Neuronal stem cell (in vitro differentiated cells): ENCODE results near the gene CCDC28A.

ENCODE experiments used
- DNase-seq: peaks from one replicate; pipeline ENCODE4 v3.0.0-alpha.2; 2013; ENCODE audit warnings: low spot score
- H2AFZ ChIP-seq: one replicate; pipeline ENCODE4 v1.6.1; 2013; ENCODE audit warnings: mild to moderate bottlenecking, low read length, inconsistent platforms
- H2AK5ac ChIP-seq: 2 replicates; pipeline ENCODE4 v1.6.1; 2013; ENCODE audit warnings: low read depth, mild to moderate bottlenecking, inconsistent platforms, low read length, moderate library complexity, mixed read lengths
- H2BK120ac ChIP-seq: 2 replicates; pipeline ENCODE4 v1.6.1; 2013; ENCODE audit warnings: low read depth, mild to moderate bottlenecking, inconsistent platforms, low read length, moderate library complexity, mixed read lengths
- H2BK12ac ChIP-seq: one replicate; pipeline ENCODE4 v1.6.1; 2013; ENCODE audit warnings: low read length, inconsistent platforms
- H2BK15ac ChIP-seq: 2 replicates; pipeline ENCODE4 v1.6.1; 2013; ENCODE audit warnings: mild to moderate bottlenecking, low read length, inconsistent platforms, mixed read lengths
- H2BK5ac ChIP-seq: one replicate; pipeline ENCODE4 v1.6.1; 2013; ENCODE audit warnings: inconsistent platforms, mild to moderate bottlenecking, low read length, moderate library complexity
- H3K14ac ChIP-seq: one replicate; pipeline ENCODE4 v1.6.1; 2013; ENCODE audit warnings: low read length, inconsistent platforms
- H3K18ac ChIP-seq: 2 replicates; pipeline ENCODE4 v1.6.1; 2013; ENCODE audit warnings: low read length, inconsistent platforms
- H3K23ac ChIP-seq: 2 replicates; pipeline ENCODE4 v1.6.1; 2013; ENCODE audit warnings: low read depth, mild to moderate bottlenecking, mixed read lengths, low read length, inconsistent platforms; ENCODE audit not compliant: poor library complexity
- H3K27ac ChIP-seq: replicated peaks from 3 replicates; pipeline ENCODE4 v1.5.1; 2013; ENCODE audit warnings: low read length, inconsistent platforms
- H3K27me3 ChIP-seq, 3 experiments: 2 replicates each; pipeline ENCODE4 v1.6.1; 2013; ENCODE audit warnings: low read length in 3 of 3, mild to moderate bottlenecking in 2 of 3, inconsistent platforms in 1 of 3, low read depth in 1 of 3, mixed read lengths in 1 of 3, moderate library complexity in 1 of 3; ENCODE audit not compliant: control insufficient read depth in 3 of 3, insufficient read depth in 3 of 3
- H3K36me3 ChIP-seq, 2 donors: replicated peaks in 1 of 2; 2 replicates each; pipeline ENCODE4 v1.6.1; 2013; ENCODE audit warnings: low read length in 2 of 2; ENCODE audit not compliant: control insufficient read depth in 2 of 2, insufficient read depth in 2 of 2
- H3K4ac ChIP-seq: 2 replicates; pipeline ENCODE4 v1.6.1; 2013; ENCODE audit warnings: inconsistent platforms, mild to moderate bottlenecking, low read length, moderate library complexity
- H3K4me1 ChIP-seq, 2 donors: 1 replicate in 1 of 2; 2 replicates in 1 of 2; pipeline ENCODE4 v1.6.1; 2013; ENCODE audit warnings: low read length in 2 of 2, low read depth in 1 of 2; ENCODE audit not compliant: control insufficient read depth in 2 of 2, insufficient read depth in 1 of 2
- H3K4me2 ChIP-seq: one replicate; pipeline ENCODE4 v1.6.1; 2013; ENCODE audit warnings: mild to moderate bottlenecking, low read length, inconsistent platforms; ENCODE audit not compliant: insufficient read depth, poor library complexity, severe bottlenecking
- H3K4me3 ChIP-seq, 2 donors: 2 replicates each; pipeline ENCODE4 v1.5.1; 2013; ENCODE audit warnings: low read length in 2 of 2, mild to moderate bottlenecking in 2 of 2, inconsistent platforms in 1 of 2, moderate library complexity in 1 of 2
- H3K79me1 ChIP-seq: one replicate; pipeline ENCODE4 v1.6.1; 2013; ENCODE audit warnings: low read depth, mild to moderate bottlenecking, inconsistent platforms, low read length, moderate library complexity
- H3K9ac ChIP-seq: one replicate; pipeline ENCODE4 v1.6.1; 2013; ENCODE audit warnings: mild to moderate bottlenecking, low read depth, low read length, inconsistent platforms; ENCODE audit not compliant: poor library complexity
- H3K9me3 ChIP-seq, 2 donors: replicated peaks in 1 of 2; 2 replicates each; pipeline versions ENCODE3 to v1.6.1; 2013; ENCODE audit warnings: low read length in 2 of 2, mild to moderate bottlenecking in 2 of 2, inconsistent platforms in 1 of 2, low read depth in 1 of 2, mixed read lengths in 1 of 2, moderate library complexity in 1 of 2; ENCODE audit not compliant: control insufficient read depth in 2 of 2, insufficient read depth in 1 of 2
- H4K8ac ChIP-seq: one replicate; pipeline ENCODE4 v1.6.1; 2013; ENCODE audit warnings: low read depth, mild to moderate bottlenecking, inconsistent platforms, low read length, moderate library complexity
- H4K91ac ChIP-seq: one replicate; pipeline ENCODE4 v1.6.1; 2013; ENCODE audit warnings: low read length, low read depth, mild to moderate bottlenecking, inconsistent platforms; ENCODE audit not compliant: poor library complexity
- WGBS, 2 donors: extraction: QIAGEN DNeasy Blood & Tissue Kit; methylation state at CpG; one replicate each; pipeline ENCODE4 v1.1.7; 2013; ENCODE audit warnings: missing lambda C conversion rate in 2 of 2, mixed read lengths in 1 of 2; ENCODE audit not compliant: insufficient read length in 2 of 2, insufficient replicate concordance in 1 of 2; ENCODE audit errors: extremely low coverage in 2 of 2; 5-methylcytosine and 5-hydroxymethylcytosine counted together

Gene CCDC28A

DNA sequence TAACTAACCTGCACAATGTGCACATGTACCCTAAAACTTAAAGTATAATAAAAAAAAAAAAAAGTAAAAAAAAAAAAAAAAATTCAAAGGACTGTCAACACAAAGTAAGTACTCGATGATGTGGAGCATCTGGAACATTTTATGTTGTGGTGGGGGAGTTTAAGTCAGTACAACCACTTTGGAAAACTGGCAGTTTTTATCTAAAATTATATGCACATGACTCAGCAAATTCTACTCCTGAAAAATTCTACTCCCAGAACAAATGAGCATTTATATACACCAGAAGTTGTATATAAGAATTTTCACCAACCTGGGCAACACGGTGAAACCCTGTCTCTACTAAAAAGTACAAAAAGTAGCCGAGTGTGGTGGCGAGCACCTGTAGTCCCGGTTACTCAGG is 36.9 kb upstream of the CCDC28A start:
- Histone ChIP-seq H3K18ac (no peak overlapping the region), H2BK120ac (no peak overlapping the region), H3K4ac (no peak overlapping the region), H3K27ac (no peak overlapping the region), H4K8ac (no peak overlapping the region), H3K23ac (no peak overlapping the region), H3K4me2 (no peak overlapping the region), H3K36me3 (no peaks in the 10 kb centered on the region), H3K9me3 (no peaks in the 10 kb centered on the region), H2BK5ac (no peak overlapping the region), H3K4me1 (no peaks in the 10 kb centered on the region), H2BK12ac (no peak overlapping the region), H3K4me3 (no peak overlapping the region), H2AK5ac (no peak overlapping the region), H3K27me3 (no peaks in the 10 kb centered on the region), H3K79me1 (no peaks in the 10 kb centered on the region), H4K91ac (no peak overlapping the region), H2BK15ac (no peak overlapping the region), H3K14ac (no peak overlapping the region), H3K9ac (no peak overlapping the region), H2AFZ (no peak overlapping the region)
- no CpG with 5 or more reads among the region's 5 CpGs for WGBS, 2 donors
- no peak for DNase-seq

DNA sequence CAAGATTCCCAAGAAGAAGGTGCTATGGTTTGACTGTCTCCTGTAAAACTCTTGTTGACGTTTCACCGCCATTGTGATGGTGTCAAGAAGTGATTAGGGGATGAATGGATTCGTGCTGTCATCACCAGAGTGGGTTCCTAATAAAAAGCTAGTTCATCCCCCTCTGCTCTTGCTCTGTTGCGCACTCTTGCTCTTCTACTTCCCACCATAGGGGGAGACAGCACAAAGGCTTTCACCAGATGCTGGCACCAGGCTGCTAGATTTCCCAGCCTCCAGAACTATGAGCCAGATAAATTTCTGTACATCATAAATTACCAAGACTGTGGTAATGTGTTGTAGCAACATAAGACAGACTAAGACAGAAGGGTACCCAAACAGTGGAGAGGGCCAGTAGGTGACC is 21.6 kb upstream of the CCDC28A start:
- H3K36me3 ChIP-seq, result no peaks in the 10 kb centered on the region
- no peaks in the 10 kb centered on the region for H3K4me1 ChIP-seq
- no peak overlapping the region for H3K4me2 ChIP-seq
- H3K14ac ChIP-seq, result no peak overlapping the region
- H3K79me1 ChIP-seq, result no peaks in the 10 kb centered on the region
- H2BK120ac ChIP-seq, result no peak overlapping the region
- no CpG with 5 or more reads among the region's 4 CpGs for WGBS, 2 donors
- no peak overlapping the region for H2BK12ac ChIP-seq
- H2AFZ ChIP-seq, result peak overlapping the region; percentile 28
- H3K9ac ChIP-seq, result no peak overlapping the region
- H3K4ac ChIP-seq, result no peak overlapping the region
- no peak overlapping the region for H4K91ac ChIP-seq
- no peak overlapping the region for H3K4me3 ChIP-seq
- no peak overlapping the region for H2AK5ac ChIP-seq
- no peaks in the 10 kb centered on the region for H3K9me3 ChIP-seq
- H3K27me3 ChIP-seq, result no peaks in the 10 kb centered on the region
- no peak overlapping the region for H3K27ac ChIP-seq
- no peak overlapping the region for H4K8ac ChIP-seq
- H3K23ac ChIP-seq, result no peak overlapping the region
- no peak for DNase-seq
- H3K18ac ChIP-seq, result no peak overlapping the region
- H2BK5ac ChIP-seq, result no peak overlapping the region
- no peak overlapping the region for H2BK15ac ChIP-seq

DNA sequence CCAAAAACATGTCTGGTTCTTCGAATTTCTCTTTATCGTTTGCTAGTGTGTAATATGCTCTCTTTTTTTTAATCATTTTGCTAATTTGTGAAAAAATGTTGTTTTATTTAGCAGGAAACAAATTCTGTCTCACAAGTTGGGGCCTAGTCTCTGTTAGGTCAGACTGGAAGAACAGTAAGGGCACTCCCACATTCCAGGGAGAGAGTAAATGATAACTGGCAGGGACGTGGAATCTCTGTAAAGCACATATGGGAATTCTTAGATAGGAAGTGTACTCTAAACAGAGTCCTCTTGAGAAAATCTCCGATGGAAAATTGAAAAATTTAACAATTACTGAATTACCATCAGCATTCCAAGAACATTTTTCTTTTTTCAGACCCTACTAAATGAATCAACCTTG is 16.4 kb upstream of the CCDC28A start:
- Histone ChIP-seq H3K27ac (no peak overlapping the region), H3K4me3 (no peak overlapping the region), H2AFZ (no peak overlapping the region), H4K8ac (no peak overlapping the region), H3K4me2 (no peak overlapping the region), H2AK5ac (no peak overlapping the region), H3K36me3 (no peaks in the 10 kb centered on the region), H3K23ac (no peak overlapping the region), H3K9me3 (no peaks in the 10 kb centered on the region), H3K4me1 (no peaks in the 10 kb centered on the region), H3K9ac (no peak overlapping the region), H3K18ac (no peak overlapping the region), H3K14ac (no peak overlapping the region), H4K91ac (no peak overlapping the region), H2BK120ac (no peak overlapping the region), H3K4ac (no peak overlapping the region), H3K79me1 (no peaks in the 10 kb centered on the region), H2BK5ac (no peak overlapping the region), H2BK15ac (no peak overlapping the region), H3K27me3 (no peaks in the 10 kb centered on the region), H2BK12ac (no peak overlapping the region)
- DNase-seq, result no peak
- WGBS, 2 donors, result no CpG with 5 or more reads among the region's 4 CpGs

DNA sequence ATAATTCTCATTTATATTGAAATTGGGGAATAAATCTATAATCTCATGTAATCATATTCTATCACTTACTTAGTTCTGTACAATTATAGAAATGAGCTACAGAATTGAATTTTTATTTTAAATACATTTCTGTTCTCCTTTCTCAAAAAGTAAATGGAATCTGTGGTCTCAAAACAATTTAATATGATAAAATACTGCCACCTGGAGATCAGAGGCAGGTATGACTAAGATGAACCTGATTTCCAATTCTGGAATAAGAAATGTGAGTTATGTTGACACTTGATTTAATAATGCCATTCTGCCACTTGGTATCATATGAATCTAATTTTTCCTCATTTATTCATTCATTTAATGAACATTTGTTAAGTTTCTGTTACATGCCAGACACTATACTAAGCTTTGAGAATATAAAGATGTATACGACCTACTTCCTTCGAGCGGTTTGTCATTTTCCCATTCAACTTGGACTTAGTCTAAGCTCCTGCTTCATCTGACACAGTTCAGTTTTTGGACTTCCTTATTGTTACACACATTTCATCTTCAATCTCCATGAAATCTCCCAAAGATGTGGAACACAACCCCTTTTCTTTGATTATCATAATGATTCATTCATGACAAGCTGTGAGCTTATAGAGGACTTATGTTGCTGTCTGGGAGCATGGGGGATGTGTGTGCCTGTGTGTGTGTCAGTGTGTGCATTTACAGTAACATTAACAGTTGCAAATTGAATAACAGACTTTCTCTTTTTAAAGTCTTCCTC is 7.5 kb upstream of the CCDC28A start:
- Histone ChIP-seq H2BK120ac (no peak overlapping the region), H3K27ac (no peak overlapping the region), H3K23ac (no peak overlapping the region), H3K14ac (no peak overlapping the region), H2AFZ (no peak overlapping the region), H2BK15ac (no peak overlapping the region), H3K4me3 (no peak overlapping the region), H3K9me3 (no peaks in the 10 kb centered on the region), H3K27me3 (no peaks in the 10 kb centered on the region), H3K18ac (no peak overlapping the region), H3K4me1 (no peaks in the 10 kb centered on the region), H3K36me3 (no peaks in the 10 kb centered on the region), H2BK5ac (no peak overlapping the region), H4K8ac (no peak overlapping the region), H4K91ac (no peak overlapping the region), H3K79me1 (no peaks in the 10 kb centered on the region), H3K9ac (no peak overlapping the region), H2AK5ac (no peak overlapping the region), H3K4ac (no peak overlapping the region), H3K4me2 (no peak overlapping the region), H2BK12ac (no peak overlapping the region)
- no peak for DNase-seq
- no CpG with 5 or more reads among the region's 3 CpGs for WGBS, 2 donors
